Prostate gland (tissue), 2 donors: Measurements from ENCODE around the gene SPON1.

Experiments
- POLR2A ChIP-seq: fragments of 450-650 bp; IDR thresholded peaks from one replicate; pipeline ENCODE4 v1.6.1; 2016; ENCODE audit warnings: antibody characterized with exemption, mild to moderate bottlenecking
- POLR2AphosphoS5 ChIP-seq: sonication (generic); formaldehyde crosslinking; IDR thresholded peaks from one replicate; pipeline ENCODE4 v1.6.1; 2017; ENCODE audit warnings: antibody characterized with exemption
- TF ChIP-seq, protein P1 (sequence below), 4 experiments: fragments of 200-600 bp in 2 of 4; fragments of 450-650 bp in 2 of 4; sonication (generic) in 2 of 4; IDR thresholded peaks; 1 replicate in 3 of 4; 2 replicates in 1 of 4; pipeline ENCODE4 v1.5.1; 2016 to 2019; ENCODE audit warnings: antibody characterized with exemption in 4 of 4, mild to moderate bottlenecking in 2 of 4, moderate library complexity in 2 of 4

DNA sequence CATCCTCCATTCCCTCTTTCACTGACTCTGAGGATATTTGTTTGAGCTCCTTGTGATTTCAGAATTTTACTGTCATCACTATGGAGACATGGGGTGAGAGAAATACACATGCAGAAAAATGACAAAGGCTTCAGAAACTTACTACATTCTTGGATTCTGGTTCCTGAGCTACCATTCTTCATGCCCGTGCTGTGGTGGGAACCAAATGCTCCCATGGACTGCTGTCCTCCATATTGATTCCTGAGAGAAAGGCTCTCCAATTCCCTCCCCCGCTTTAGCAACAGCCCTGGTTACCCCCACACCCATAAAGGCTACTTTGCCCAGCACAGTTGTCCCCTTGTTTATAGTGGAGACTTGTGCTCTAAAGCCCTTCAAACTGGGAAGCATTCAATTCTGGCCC lies 201.1 kb downstream of the SPON1 start:
- TF ChIP-seq, protein P1, sequence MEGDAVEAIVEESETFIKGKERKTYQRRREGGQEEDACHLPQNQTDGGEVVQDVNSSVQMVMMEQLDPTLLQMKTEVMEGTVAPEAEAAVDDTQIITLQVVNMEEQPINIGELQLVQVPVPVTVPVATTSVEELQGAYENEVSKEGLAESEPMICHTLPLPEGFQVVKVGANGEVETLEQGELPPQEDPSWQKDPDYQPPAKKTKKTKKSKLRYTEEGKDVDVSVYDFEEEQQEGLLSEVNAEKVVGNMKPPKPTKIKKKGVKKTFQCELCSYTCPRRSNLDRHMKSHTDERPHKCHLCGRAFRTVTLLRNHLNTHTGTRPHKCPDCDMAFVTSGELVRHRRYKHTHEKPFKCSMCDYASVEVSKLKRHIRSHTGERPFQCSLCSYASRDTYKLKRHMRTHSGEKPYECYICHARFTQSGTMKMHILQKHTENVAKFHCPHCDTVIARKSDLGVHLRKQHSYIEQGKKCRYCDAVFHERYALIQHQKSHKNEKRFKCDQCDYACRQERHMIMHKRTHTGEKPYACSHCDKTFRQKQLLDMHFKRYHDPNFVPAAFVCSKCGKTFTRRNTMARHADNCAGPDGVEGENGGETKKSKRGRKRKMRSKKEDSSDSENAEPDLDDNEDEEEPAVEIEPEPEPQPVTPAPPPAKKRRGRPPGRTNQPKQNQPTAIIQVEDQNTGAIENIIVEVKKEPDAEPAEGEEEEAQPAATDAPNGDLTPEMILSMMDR (IDR thresholded peaks at IDR 0.05) = no peak
- TF ChIP-seq POLR2A (no peak), POLR2AphosphoS5 (no peak)
